ENCODE measurements around the gene MALRD1. TPM values are rescaled to one million over a fixed set of nuclear protein-coding genes. Genes with fewer than 3 reads are reported as not detected.

The MALRD1 gene
- total RNA-seq, 4 donors from 2014 or later = 0.23 TPM; not detected in 3

DNA sequence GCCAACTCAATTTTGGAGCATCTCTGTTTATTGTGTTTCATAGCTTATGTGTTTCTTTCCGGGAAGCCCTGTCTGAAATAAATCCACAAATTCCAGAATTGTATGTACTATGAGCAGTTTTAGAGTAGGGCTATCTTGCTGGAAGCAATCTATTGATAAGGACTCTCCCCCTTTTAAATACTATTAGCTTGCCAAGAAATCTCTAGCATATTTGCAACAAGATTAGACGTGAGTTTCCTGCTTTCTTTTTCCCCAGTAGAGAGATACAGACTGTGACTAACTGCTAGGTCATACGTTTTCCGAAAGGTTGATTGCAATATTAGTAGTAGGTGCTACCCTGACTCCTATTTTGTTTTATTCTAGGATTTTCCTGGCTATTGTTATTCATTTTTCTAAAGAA is 277.0 kb downstream of the MALRD1 start:
- WGBS, 2 donors = 63 to 73% methylated on average over 4 of the region's 4 CpGs
- intact Hi-C loops (cut with DNase I; ENCODE audit: low total_unique reads) = no loop called here
- H3K4me3 ChIP-seq (ENCODE audit: low read depth, poor library complexity, severe bottlenecking) = no peak overlapping the region
- TF ChIP-seq POLR2A (IDR thresholded peaks at IDR 0.05) = no peak
- TF ChIP-seq, protein P1, sequence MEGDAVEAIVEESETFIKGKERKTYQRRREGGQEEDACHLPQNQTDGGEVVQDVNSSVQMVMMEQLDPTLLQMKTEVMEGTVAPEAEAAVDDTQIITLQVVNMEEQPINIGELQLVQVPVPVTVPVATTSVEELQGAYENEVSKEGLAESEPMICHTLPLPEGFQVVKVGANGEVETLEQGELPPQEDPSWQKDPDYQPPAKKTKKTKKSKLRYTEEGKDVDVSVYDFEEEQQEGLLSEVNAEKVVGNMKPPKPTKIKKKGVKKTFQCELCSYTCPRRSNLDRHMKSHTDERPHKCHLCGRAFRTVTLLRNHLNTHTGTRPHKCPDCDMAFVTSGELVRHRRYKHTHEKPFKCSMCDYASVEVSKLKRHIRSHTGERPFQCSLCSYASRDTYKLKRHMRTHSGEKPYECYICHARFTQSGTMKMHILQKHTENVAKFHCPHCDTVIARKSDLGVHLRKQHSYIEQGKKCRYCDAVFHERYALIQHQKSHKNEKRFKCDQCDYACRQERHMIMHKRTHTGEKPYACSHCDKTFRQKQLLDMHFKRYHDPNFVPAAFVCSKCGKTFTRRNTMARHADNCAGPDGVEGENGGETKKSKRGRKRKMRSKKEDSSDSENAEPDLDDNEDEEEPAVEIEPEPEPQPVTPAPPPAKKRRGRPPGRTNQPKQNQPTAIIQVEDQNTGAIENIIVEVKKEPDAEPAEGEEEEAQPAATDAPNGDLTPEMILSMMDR (IDR thresholded peaks at IDR 0.05) = no peak
- no peak for DNase-seq (ENCODE audit: low spot score in 2 of 2)

DNA sequence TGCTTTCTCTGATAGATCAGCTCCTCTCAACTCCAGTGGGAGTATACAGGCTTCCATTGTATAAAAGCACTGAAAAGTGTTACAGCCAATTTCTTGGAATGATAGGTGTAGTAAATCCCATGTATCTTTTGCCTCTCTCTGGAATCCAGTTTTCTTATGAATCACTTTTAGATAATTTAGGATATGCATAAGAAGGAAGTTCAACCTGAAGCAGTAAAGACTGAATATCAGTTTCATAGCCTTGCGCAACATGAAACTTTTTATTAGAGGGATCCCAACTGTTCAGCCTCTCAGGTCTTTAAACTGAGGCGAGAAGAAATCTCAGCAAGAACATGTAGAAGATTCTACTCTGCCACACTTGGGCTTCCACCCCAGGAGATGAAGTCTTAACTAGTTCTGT is 280.0 kb downstream of the MALRD1 start:
- no peak for DNase-seq (ENCODE audit: low spot score in 2 of 2)
- no peak for TF ChIP-seq POLR2A (IDR thresholded peaks at IDR 0.05)
- TF ChIP-seq, protein P1 (IDR thresholded peaks at IDR 0.05) = no peak
- H3K4me3 ChIP-seq (ENCODE audit: low read depth, poor library complexity, severe bottlenecking) = no peak overlapping the region
- intact Hi-C loops (cut with DNase I; ENCODE audit: low total_unique reads) = no loop called here
- WGBS, 2 donors = 93 to 96% methylated on average over 2 of the region's 2 CpGs

DNA sequence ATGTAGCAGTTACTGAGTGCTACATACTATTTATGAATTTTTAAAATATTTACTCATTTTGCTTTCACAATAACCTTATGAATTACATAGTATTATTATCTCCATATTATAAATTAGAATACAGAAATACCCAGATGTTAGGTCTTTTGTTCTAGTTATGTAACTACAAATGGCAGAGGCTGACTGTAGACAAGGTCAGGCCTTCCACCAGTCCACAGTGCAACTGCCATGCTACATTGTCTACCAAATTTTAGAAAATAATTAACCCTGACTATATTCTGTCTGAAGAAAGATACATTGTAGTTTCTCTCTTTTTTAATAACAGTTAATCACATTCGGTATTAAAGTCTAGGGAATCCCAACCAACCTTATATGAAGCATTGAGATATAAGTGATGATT is 280.9 kb downstream of the MALRD1 start:
- no peak for DNase-seq (ENCODE audit: low spot score in 2 of 2)
- H3K4me3 ChIP-seq (ENCODE audit: low read depth, poor library complexity, severe bottlenecking) = no peak overlapping the region
- 88 to 94% methylated on average over 1 of the region's 1 CpG for WGBS, 2 donors
- TF ChIP-seq, protein P1 (IDR thresholded peaks at IDR 0.05) = no peak
- no peak for TF ChIP-seq POLR2A (IDR thresholded peaks at IDR 0.05)
- intact Hi-C loops (cut with DNase I; ENCODE audit: low total_unique reads) = no loop called here

DNA sequence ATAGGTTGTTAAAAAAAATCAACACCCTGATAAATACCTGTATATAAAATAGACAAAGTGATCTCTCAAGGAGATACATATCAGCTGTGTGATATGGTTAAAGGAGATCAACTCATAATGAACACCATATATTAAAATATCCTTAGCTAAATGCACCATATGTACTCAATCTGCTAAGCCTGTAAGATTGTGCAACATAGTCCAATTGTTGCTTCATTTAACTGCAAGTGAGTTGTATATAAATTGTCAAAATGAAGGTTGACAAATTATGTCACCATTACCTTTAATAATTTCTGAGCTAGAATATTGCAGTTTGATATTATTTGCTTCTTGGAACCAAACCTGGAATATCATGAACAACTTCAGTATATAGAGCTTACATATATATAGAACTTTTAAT is 283.7 kb downstream of the MALRD1 start:
- no peak for DNase-seq (ENCODE audit: low spot score in 2 of 2)
- no peak overlapping the region for H3K4me3 ChIP-seq (ENCODE audit: low read depth, poor library complexity, severe bottlenecking)
- intact Hi-C loops (cut with DNase I; ENCODE audit: low total_unique reads) = no loop called here
- TF ChIP-seq, protein P1 (IDR thresholded peaks at IDR 0.05) = no peak
- no peak for TF ChIP-seq POLR2A (IDR thresholded peaks at IDR 0.05)

DNA sequence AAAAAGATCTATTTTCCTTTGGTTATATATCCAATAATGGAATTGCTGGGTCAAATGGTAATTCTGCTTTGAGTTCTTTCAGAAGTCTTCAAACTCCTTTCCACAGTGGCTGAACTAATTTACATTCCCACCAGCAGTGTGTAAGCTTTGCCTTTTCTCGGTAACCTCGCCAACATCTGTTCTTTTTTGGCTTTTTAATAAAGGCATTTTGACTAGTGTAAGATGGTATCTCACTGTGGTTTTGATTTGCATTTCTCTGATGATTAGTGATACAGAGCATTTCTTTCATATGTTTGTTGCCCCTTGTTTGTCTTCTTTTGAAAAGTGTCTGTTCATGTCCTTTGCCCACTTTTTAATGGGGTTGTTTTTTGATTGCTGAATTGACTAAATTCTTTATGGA is 285.0 kb downstream of the MALRD1 start:
- intact Hi-C loops (cut with DNase I; ENCODE audit: low total_unique reads) = no loop called here
- DNase-seq (ENCODE audit: low spot score in 2 of 2) = no peak
- WGBS, 2 donors = 50 to 76% methylated on average over 2 of the region's 2 CpGs
- TF ChIP-seq POLR2A (IDR thresholded peaks at IDR 0.05) = no peak
- TF ChIP-seq, protein P1 (IDR thresholded peaks at IDR 0.05) = no peak
- no peak overlapping the region for H3K4me3 ChIP-seq (ENCODE audit: low read depth, poor library complexity, severe bottlenecking)

DNA sequence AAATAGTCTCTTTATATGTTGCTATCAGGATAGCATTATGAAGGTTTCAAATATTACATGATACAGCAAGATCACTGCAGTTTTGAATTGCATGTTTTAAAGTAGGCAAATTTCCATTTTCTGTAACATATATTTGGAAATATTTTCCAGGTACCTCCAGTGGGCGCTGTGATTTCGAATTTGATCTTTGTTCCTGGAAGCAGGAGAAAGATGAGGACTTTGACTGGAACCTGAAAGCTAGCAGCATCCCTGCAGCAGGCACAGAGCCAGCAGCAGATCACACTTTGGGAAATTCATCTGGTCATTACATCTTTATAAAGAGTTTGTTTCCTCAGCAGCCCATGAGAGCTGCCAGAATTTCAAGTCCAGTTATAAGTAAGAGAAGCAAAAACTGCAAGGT is 299.0 kb downstream of the MALRD1 start:
- 23 to 38% methylated on average over 2 of the region's 2 CpGs for WGBS, 2 donors
- TF ChIP-seq POLR2A (IDR thresholded peaks at IDR 0.05) = no peak
- TF ChIP-seq, protein P1 (IDR thresholded peaks at IDR 0.05) = no peak
- no peak for DNase-seq (ENCODE audit: low spot score in 2 of 2)
- no peak overlapping the region for H3K4me3 ChIP-seq (ENCODE audit: low read depth, poor library complexity, severe bottlenecking)
- intact Hi-C loops (cut with DNase I; ENCODE audit: low total_unique reads) = no loop called here

All from lower leg skin (tissue), 4 donors.